ENCODE results near the gene TMEM156. TPM values are rescaled to one million over a fixed set of nuclear protein-coding genes. Genes with fewer than 3 reads are reported as not detected.

The TMEM156 gene
- total RNA-seq, 1 donor from 2014 or later: not detected

GRCh38 chr4:38923746-38924145, 108.5 kb downstream of the TMEM156 start:
- H3K27me3 ChIP-seq: no peaks in the 10 kb centered on the region
- H3K27ac ChIP-seq: no peak overlapping the region
- no peak for TF ChIP-seq POLR2A (IDR thresholded peaks at IDR 0.05)
- no peak for TF ChIP-seq CTCF (IDR thresholded peaks at IDR 0.05)
- TF ChIP-seq POLR2AphosphoS5 (IDR thresholded peaks at IDR 0.05; ENCODE audit: insufficient read depth in 1 of 2, low read depth in 1 of 2): no peak
- DNase-seq (ENCODE audit: extremely low spot score in 2 of 2): no peak
- no peaks in the 10 kb centered on the region for H3K9me3 ChIP-seq
- H3K4me1 ChIP-seq: no peaks in the 10 kb centered on the region
- intact Hi-C loops (cut with DNase I): no loop called here
- H3K4me3 ChIP-seq: no peak overlapping the region
- peaks cover 0 to 55% of the 10 kb centered on the region in 2 donors for H3K36me3 ChIP-seq

GRCh38 chr4:38921151-38921550, 111.1 kb downstream of the TMEM156 start:
- DNase-seq (ENCODE audit: extremely low spot score in 2 of 2): no peak
- no peak overlapping the region for H3K4me3 ChIP-seq
- peaks cover 0 to 52% of the 10 kb centered on the region in 2 donors for H3K36me3 ChIP-seq
- H3K27ac ChIP-seq: no peak overlapping the region
- no peaks in the 10 kb centered on the region for H3K27me3 ChIP-seq
- intact Hi-C loops (cut with DNase I): no loop called here
- no peaks in the 10 kb centered on the region for H3K9me3 ChIP-seq
- H3K4me1 ChIP-seq: no peaks in the 10 kb centered on the region
- no peak for TF ChIP-seq POLR2A (IDR thresholded peaks at IDR 0.05)
- TF ChIP-seq CTCF (IDR thresholded peaks at IDR 0.05): no peak
- TF ChIP-seq POLR2AphosphoS5 (IDR thresholded peaks at IDR 0.05; ENCODE audit: insufficient read depth in 1 of 2, low read depth in 1 of 2): no peak

- Histone ChIP-seq H3K27ac (no peak overlapping the region), H3K27me3 (no peaks in the 10 kb centered on the region), H3K4me3 (no peak overlapping the region), H3K9me3 (no peaks in the 10 kb centered on the region), H3K36me3 (peaks cover 0 to 57% of the 10 kb centered on the region in 2 donors), H3K4me1 (no peaks in the 10 kb centered on the region)
- DNase-seq (ENCODE audit: extremely low spot score in 2 of 2): no peak
- intact Hi-C loops (cut with DNase I): no loop called here
- TF ChIP-seq CTCF (IDR thresholded peaks at IDR 0.05): no peak
Measured at GRCh38 chr4:38920677-38921076, 111.5 kb downstream of the TMEM156 start.

- H3K36me3 ChIP-seq: peaks cover 0 to 62% of the 10 kb centered on the region in 2 donors
- no peak overlapping the region for H3K4me3 ChIP-seq
- H3K4me1 ChIP-seq: no peaks in the 10 kb centered on the region
- no peak for TF ChIP-seq POLR2AphosphoS5 (IDR thresholded peaks at IDR 0.05; ENCODE audit: insufficient read depth in 1 of 2, low read depth in 1 of 2)
- TF ChIP-seq CTCF (IDR thresholded peaks at IDR 0.05): no peak
- no peak for TF ChIP-seq POLR2A (IDR thresholded peaks at IDR 0.05)
- H3K9me3 ChIP-seq: no peaks in the 10 kb centered on the region
- no peaks in the 10 kb centered on the region for H3K27me3 ChIP-seq
- H3K27ac ChIP-seq: no peak overlapping the region
- no peak for DNase-seq (ENCODE audit: extremely low spot score in 2 of 2)
- intact Hi-C loops (cut with DNase I): no loop called here
Measured at GRCh38 chr4:38920186-38920585, 112.0 kb downstream of the TMEM156 start.

GRCh38 chr4:38919494-38919893, 112.7 kb downstream of the TMEM156 start:
- H3K9me3 ChIP-seq: no peaks in the 10 kb centered on the region
- H3K27ac ChIP-seq: no peak overlapping the region
- no peaks in the 10 kb centered on the region for H3K27me3 ChIP-seq
- H3K4me3 ChIP-seq: no peak overlapping the region
- no peak for DNase-seq (ENCODE audit: extremely low spot score in 2 of 2)
- H3K36me3 ChIP-seq: peaks cover 0 to 69% of the 10 kb centered on the region in 2 donors
- TF ChIP-seq POLR2A (IDR thresholded peaks at IDR 0.05) (no peak), POLR2AphosphoS5 (IDR thresholded peaks at IDR 0.05; ENCODE audit: insufficient read depth in 1 of 2, low read depth in 1 of 2) (no peak), CTCF (IDR thresholded peaks at IDR 0.05) (no peak)
- intact Hi-C loops (cut with DNase I): no loop called here
- H3K4me1 ChIP-seq: no peaks in the 10 kb centered on the region

Data from vagina (tissue), 2 donors.